ENCODE measurements around the gene MUC5B.

MUC5B gene

DNA sequence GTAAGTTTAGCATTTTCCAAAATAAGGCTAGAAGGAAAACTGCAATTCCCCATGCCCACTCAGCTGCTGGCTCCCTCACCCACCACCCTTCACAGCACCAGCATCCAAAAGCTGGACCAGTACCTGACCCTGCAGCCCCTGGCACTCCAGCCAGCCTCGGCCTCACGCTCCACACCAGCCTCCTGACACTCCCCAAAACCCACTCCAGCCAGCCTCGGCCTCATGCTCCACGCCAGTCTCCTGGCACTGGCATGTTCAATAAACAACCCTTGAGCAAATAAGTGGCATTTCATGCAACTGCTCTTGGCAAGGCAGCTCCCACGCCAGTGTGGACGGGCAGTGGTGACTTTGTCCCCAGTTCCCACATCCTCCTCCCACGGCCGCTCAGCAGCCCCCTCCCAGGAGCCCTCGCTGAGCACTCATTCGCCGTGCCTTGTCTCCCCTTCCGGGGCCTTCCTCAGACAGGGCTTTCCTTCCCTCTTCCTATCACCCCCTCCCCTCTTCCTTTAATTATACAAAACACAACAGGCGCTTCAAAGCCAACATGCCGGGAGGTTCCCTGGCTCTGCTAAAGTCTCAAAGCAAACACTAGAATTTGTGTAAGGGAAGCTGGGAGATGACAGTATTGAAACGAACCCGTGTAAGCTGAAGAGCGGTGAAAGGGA is 79.7 kb downstream of the MUC5B start:
- DNase-seq, result no peak

DNA sequence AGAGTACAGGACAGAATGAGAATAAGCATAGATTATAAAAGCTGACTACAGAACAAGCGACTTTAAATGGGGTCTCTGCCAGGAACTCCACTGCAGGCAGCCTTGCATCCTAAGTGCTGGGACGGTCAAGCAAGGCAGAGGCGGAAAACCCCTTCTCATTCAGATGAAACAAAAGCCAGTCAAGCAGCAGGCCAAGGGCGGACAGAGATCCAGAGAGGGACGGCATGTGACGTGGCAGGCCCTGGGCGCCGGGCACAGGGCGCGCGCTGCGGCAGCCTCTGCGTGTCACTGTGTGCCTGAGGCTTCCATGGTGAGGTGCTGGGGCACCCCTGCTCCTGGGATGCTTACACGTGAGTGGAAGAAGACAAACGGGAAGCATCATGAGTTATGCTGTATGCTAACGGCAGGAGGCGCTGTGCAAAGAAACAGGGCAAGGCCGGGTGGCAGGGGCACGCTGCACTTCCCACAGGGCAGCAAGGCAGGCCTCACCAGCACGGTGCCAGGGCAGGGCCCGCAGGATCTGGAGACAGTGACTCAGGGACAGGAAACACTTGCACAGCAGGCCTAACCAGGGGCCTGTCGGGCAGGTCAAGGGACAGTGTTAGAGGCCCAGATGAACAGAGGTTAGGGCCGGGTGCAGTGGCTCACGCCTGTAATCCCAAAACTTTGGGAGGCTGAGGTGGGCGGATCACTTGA is 80.4 kb downstream of the MUC5B start:
- no peak for DNase-seq

DNA sequence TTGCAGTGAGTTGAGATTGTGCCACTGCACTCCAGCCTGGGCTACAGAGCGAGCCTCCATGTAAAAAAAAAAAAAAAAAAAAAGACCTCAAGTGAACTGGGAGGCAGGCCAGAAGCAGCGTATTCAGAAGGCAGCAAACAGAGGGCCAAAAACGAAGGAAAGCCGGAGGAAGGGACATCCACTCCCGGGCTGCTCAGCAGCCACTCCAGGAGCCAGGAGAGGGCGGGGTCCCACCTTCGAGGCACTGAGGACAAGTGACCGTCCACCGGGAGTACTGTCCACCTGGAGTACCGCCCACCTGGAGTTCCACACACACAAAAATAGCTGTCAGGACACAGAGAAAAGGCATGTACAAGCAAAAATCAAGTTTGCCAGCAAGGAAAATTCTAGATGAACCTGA is 81.1 kb downstream of the MUC5B start:
- DNase-seq, result no peak

DNA sequence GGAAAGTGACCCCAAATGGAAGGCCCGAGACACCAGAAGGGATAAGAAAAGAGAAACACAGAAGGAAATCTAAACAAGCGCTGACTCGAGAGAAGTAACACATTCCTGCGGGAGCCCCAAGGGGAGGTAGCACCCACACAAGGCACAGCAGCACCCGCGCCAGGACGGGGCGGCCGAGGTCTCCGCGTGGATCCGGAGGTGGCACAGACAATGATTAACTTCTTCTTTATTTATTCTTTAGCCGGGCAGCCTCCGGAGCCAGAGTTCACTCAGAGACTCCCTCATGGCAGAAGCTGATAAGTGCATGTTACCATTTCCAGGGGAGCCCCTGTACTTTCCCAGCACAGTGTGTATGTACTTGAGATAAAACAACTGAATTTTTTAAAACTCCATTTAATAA is 81.5 kb downstream of the MUC5B start:
- DNase-seq, result no peak

DNA sequence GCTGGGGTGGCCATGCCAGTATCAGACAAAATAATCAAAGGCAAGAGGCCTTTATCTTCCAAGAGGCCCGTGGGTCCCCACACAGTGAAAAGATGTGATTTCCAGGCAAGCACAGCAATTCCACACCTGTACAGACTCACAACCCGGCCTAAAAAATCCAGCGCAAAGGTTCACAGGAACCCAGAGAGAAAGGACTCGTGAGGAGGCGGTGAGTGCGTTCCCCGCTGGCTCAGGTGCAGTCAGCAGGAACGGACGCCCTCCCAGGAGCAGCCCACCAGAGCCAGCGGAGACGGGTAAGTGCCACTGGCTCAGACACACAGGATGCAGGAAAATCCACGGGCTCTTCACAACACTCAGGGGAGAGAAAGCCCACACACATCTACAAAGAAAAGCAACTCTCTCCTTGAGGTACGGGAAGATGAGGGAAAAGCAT is 82.2 kb downstream of the MUC5B start:
- DNase-seq, result no peak

DNA sequence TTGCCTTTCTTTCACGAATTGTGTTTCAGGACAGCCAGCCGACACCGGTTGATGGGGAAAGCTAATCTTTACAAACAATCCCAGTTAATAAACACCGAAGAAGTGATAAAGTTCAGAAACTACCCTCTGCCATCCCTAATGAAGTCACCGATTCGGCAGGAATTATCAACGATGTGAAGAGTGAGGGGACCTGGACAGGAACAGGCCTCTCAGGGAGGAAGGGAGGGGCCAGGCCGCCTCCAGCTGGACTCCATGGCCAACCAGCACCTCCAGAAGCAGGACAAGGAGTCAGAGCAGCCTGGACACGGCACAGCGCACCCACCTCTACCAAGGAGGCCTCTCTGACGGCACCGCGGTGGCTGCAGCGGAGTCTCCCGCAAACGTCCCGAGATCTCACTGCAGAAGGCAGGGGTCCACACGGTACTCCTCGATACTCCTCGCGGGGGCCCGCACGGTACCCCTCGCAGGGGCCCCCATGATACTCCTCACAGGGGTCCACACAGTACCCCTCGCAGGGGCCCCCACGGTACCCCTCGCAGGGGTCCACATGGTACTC is 82.7 kb downstream of the MUC5B start:
- no peak for DNase-seq

DNA sequence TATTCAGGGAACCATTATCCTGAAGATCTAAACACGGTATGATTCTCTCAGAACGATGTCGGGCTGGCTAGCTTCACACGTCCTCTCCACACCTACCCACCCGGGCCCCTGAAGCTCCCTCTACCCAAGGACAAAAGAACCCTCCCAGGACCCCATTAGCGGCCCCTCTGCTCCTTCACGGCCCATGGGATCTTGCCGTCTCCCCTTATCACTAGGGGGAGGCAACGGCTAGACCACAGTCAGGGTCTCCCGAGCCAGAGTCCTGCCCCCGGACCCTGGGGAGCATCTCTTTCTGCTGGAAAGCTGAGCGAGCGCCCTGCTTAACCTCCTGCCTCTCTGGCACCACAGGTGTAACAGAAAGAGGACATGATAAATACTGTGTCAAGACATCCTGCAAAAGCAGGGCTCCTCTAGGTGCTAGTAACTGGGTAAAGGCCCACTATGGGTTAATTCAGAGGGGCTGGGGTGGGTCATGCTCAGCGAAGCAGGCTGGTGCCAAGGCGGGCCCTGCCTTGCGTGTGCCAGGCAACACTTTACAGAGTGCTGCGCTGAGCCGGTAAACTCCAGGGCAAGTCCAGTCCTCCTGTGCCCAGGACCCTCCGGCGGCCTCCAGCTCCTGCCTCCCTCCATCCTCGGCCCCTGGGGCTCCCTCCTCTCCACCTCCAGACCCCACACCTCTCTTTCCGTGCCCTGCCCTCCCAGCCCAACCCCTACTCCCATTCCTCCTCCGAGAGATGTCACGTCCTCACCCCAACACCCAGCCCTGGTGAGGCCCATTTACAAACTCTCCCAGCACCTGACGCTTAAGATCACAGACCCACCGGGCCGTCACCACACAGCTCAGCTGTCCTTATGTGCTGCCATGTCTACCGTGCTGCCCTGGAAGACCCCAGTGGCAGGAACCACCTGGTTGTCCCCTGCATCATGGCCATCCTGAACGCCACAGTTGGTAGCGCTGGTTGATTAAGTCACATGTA is 83.6 kb downstream of the MUC5B start:
- no peak for DNase-seq

DNA sequence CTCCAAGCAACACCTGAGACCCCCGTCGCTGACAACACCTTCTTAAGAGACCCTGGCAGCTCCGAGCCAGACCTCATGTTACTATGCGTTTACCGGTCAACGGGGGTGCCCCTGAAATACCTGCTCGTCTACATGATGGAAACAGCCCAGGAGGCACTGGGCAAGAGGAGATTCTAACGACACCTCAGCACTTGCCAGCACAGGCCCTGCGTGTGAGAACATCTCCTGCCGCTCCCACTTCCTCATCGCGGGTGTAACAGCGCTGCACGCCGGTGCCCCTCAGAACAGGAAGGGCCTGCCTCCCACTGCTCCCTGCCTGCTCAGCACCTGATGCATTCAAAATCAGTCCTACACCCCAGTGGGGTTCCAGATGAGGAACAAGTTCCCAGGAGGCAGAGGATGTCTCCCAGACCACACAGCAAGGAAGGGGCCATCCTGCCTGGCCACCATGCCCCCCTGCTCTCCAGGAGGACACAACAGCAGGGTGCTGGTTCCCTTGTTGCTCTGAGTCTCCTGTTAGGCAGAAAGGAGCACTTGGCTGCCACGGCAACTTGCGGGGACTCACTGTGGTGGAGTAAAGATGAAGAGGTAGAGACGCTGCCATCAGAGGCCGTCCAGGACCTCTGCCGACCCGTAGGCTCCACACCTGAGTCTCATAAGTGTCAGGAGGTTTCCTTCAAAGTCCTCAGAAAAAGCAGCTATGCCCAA is 84.5 kb downstream of the MUC5B start:
- DNase-seq, result no peak

DNA sequence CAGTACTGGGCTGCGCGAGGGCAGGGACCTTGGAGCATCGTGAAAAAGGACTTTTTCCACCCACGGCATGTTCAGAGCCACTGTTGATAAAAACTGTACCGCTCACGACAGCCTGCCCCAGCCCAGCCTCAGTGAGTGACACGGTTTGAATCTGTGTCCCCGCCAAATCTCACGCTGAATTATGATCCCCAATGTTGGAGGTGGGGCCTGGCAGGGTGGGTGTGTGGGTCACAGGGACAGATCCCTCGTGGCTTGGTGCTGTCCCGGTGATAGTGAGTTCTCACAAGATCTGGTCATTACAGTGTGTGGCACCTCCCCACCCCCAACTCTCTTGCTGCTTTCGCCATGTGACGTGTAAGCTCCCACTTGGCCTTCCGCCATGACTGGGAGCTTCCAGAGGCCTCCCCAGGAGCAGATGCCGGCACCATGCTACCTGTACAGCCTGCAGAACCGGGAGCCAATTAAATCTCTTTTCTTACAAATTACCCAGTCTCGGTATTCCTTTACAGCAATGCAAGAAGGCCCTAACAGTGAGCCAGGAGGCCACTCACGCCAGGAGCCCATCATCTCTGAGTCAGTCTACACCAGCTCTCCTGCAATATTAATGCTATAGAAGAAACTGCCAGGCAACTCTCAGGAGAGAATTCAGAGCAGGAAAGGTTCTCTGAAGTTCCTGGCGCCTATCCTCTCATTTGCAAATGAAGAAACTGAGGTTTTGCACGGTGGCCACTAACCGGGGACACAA is 85.3 kb downstream of the MUC5B start:
- no peak for DNase-seq

DNA sequence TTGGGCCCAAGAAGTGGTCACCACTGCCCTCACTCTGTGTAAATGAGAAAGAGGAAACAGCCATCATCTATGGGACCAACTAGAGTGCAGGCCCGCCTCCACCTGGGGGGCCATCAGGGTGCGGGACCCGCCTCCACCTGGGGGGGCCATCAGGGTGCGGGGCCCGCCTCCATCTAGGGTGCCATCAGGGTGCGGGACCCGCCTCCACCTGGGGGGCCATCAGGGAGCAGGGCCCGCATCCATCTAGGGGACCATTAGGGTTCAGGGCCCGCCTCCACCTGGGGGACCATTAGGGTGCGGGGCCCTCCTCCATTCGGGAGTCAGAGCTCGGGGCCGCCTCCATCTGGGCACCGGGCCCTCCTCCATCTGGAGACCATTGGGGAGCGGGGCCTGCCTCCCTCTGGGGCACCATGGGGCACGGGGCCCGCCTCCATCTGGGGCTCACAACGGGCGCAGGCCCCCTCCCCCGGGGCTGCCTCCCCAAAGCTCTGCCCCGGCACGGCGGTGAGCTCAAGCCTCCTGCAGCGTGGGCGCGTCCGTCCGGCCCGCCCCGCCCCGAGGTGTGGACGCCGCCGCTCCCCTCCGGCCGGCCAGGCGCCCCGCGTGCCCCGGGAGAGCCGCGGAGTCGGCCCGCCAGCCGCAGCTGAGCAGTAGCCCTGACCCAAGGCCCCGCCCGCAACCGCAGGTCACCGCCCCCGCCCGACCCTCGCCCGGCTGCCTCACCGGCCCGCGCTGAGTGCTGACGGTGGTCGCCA is 86.1 kb downstream of the MUC5B start:
- DNase-seq, result no peak

DNA sequence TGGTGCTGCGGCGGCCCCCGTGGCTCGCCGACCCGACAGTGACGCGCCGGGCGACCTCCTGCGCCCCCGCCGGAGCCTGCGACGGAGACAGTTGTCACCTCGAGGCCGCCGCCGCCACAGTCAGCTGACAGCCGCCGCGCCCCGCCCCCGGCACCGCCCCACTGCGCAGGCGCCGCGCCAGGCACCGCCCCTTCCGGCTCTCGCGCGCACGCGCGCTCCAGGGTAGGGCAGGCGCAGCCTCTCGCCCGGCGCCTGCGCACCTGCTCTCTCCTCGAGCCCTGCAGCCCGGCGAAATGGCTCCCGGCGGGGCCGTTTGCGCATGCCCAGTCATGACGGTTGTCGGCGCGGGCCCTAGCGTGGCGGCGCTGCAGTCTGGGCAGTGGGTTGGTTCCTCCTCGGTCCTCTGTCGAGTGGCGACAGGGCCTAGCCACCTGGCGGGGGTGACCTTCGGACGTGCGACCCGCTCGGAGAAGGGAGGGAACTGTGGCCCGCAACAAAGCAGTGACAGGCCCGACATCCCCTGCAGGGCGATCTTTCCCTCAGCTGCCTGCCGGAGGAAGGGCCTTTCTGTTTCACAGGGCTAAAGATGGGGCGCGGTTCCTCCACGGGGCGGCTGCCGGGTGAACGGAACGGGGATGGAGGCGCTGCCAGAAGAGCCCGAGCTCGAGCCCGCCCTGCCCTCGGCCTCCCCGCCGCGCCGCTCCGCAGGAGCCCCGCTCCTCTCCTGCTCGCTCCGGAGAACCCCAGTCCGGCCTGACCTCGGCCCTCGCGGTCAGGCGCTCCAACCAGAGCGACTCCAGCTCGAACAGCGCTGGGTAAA is 86.8 kb downstream of the MUC5B start, which contains the start of gene TOLLIP:
TSS of gene TOLLIP (minus strand) at position 135 of the 820 bp plus-strand sequence. CDS start at position 1, 134 bp downstream.
- DNase-seq, result peak; percentile 94

DNA sequence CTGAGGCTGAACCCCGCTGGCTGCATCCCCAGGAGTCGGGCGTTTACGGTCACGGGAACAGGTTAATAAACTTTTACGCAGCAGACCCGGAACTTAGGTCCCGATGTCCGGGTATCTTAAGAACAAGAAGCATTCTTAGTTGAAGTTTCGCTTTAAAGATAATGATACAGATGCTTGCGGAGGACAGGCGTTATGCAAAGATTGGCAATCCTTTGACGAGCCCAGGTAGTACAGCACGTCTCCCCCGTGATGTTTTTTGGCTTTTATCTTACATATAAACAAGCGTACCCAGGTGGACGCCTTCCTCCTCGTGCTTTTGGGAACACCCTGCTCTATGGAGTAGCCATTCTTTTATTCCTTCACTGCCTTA is 87.4 kb downstream of the MUC5B start:
- no peak for DNase-seq

DNA sequence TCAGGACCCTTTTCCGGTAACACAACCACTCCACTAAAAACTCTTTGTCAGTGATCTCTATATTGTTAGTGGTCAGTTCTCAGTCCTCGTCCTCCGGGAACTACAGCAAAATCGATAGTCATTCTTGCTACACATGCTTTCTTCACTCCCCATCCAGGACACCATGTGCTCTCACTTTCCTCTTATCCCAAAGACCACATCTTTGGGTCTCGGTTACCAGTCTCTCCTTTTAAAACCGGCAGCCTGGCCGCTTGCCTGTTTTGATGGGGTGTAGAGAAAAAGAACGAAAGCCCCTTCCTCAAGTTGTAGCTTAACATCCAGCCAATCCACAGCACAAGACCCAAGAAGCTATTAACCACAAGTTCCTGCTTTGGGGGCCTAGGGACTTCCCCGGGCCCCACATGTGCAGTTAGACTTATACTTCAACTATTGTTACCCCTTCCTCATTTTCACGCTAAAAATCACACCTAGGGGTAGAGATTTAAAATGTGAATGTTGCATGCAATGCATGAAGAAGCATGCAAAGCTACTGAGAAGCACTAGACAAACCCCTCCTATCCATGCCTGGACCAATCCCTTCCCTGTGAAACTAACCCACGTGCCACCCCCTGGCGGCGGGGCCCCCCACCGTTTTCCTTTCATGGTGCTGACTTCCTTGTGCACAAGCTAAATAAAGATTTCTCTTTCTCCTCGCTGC is 88.1 kb downstream of the MUC5B start:
- DNase-seq, result peak; percentile 47

All from activated T-cell treated with anti-CD3 and anti-CD28 coated beads for 4 hours (primary cell).